HUES64 (cell line): ENCODE measurements around the gene DRD4.

Experiments used
- H3K27ac ChIP-seq: 2 replicates; pipeline ENCODE4 v1.7.0; 2013; ENCODE audit warnings: low read depth, low read length, inconsistent platforms
- H3K27me3 ChIP-seq: 2 replicates; pipeline ENCODE4 v1.6.1; 2013; ENCODE audit warnings: mild to moderate bottlenecking, low read length; ENCODE audit not compliant: insufficient read depth
- H3K36me3 ChIP-seq: 2 replicates; pipeline ENCODE4 v1.6.1; 2013; ENCODE audit warnings: mild to moderate bottlenecking, low read length; ENCODE audit not compliant: insufficient read depth
- H3K4me1 ChIP-seq: 2 replicates; pipeline ENCODE4 v1.6.1; 2013; ENCODE audit warnings: mild to moderate bottlenecking, low read length, moderate library complexity; ENCODE audit not compliant: insufficient read depth
- H3K4me3 ChIP-seq: 2 replicates; pipeline ENCODE4 v1.5.1; 2013; ENCODE audit warnings: mild to moderate bottlenecking, low read length, moderate library complexity
- H3K9ac ChIP-seq: 2 replicates; pipeline ENCODE4 v1.6.1; 2013; ENCODE audit warnings: mild to moderate bottlenecking, low read depth, low read length
- H3K9me3 ChIP-seq: 2 replicates; pipeline ENCODE4 v1.6.1; 2013; ENCODE audit warnings: low read depth, low read length; ENCODE audit not compliant: insufficient read depth
- WGBS: fragments of 150-250, 120-280 bp; methylation state at CpG from one replicate; pipeline ENCODE4 v1.1.7; 2013; ENCODE audit warnings: missing lambda C conversion rate; 5-methylcytosine and 5-hydroxymethylcytosine counted together

Gene DRD4

GRCh38 chr11:598005-598680 lies 38.9 kb upstream of the DRD4 start:
- Histone ChIP-seq H3K27ac (no peak overlapping the region), H3K36me3 (peaks cover 91% of the 10 kb centered on the region), H3K9ac (no peak overlapping the region), H3K9me3 (no peaks in the 10 kb centered on the region), H3K4me3 (no peak overlapping the region), H3K27me3 (no peaks in the 10 kb centered on the region), H3K4me1 (no peaks in the 10 kb centered on the region)
- WGBS = 96% methylated on average over 30 of the region's 30 CpGs

GRCh38 chr11:601573-602245 lies 35.4 kb upstream of the DRD4 start:
- Histone ChIP-seq H3K36me3 (peaks cover 90% of the 10 kb centered on the region), H3K9me3 (no peaks in the 10 kb centered on the region), H3K9ac (no peak overlapping the region), H3K4me1 (no peaks in the 10 kb centered on the region), H3K27ac (no peak overlapping the region), H3K27me3 (no peaks in the 10 kb centered on the region), H3K4me3 (no peak overlapping the region)
- WGBS = 97% methylated on average over 23 of the region's 23 CpGs

GRCh38 chr11:603154-603553 lies 33.9 kb upstream of the DRD4 start:
- 95% methylated on average over 13 of the region's 13 CpGs for WGBS
- H3K9ac ChIP-seq = no peak overlapping the region
- H3K4me1 ChIP-seq = no peaks in the 10 kb centered on the region
- H3K27me3 ChIP-seq = no peaks in the 10 kb centered on the region
- H3K4me3 ChIP-seq = no peak overlapping the region
- H3K27ac ChIP-seq = no peak overlapping the region
- no peaks in the 10 kb centered on the region for H3K9me3 ChIP-seq
- H3K36me3 ChIP-seq = peaks cover 91% of the 10 kb centered on the region

GRCh38 chr11:605286-606129 lies 31.6 kb upstream of the DRD4 start:
- no peak overlapping the region for H3K4me3 ChIP-seq
- H3K36me3 ChIP-seq = peaks cover 93% of the 10 kb centered on the region
- 96% methylated on average over 33 of the region's 33 CpGs for WGBS
- no peaks in the 10 kb centered on the region for H3K9me3 ChIP-seq
- no peaks in the 10 kb centered on the region for H3K4me1 ChIP-seq
- H3K27ac ChIP-seq = no peak overlapping the region
- no peaks in the 10 kb centered on the region for H3K27me3 ChIP-seq
- no peak overlapping the region for H3K9ac ChIP-seq

- Histone ChIP-seq H3K27ac (no peak overlapping the region), H3K4me3 (no peak overlapping the region), H3K9ac (no peak overlapping the region), H3K36me3 (peaks cover 96% of the 10 kb centered on the region), H3K27me3 (no peaks in the 10 kb centered on the region), H3K4me1 (no peaks in the 10 kb centered on the region), H3K9me3 (no peaks in the 10 kb centered on the region)
- WGBS = 95% methylated on average over 19 of the region's 19 CpGs
These were observed 30.8 kb upstream of the DRD4 start for GRCh38 chr11:606245-606644.

- Histone ChIP-seq H3K27me3 (no peaks in the 10 kb centered on the region), H3K36me3 (peaks cover 96% of the 10 kb centered on the region), H3K9ac (no peak overlapping the region), H3K4me3 (no peak overlapping the region), H3K9me3 (no peaks in the 10 kb centered on the region), H3K4me1 (no peaks in the 10 kb centered on the region), H3K27ac (no peak overlapping the region)
- 96% methylated on average over 35 of the region's 35 CpGs for WGBS
These were observed 29.9 kb upstream of the DRD4 start for GRCh38 chr11:607020-607780.

- Histone ChIP-seq H3K9ac (no peak overlapping the region), H3K27me3 (no peaks in the 10 kb centered on the region), H3K4me1 (no peaks in the 10 kb centered on the region), H3K9me3 (no peaks in the 10 kb centered on the region), H3K36me3 (peaks cover 97% of the 10 kb centered on the region), H3K27ac (no peak overlapping the region), H3K4me3 (no peak overlapping the region)
- WGBS = 96% methylated on average over 45 of the region's 45 CpGs
These were observed 29.0 kb upstream of the DRD4 start for GRCh38 chr11:607971-608659.

- Histone ChIP-seq H3K9ac (no peak overlapping the region), H3K4me3 (no peak overlapping the region), H3K27me3 (no peaks in the 10 kb centered on the region), H3K9me3 (no peaks in the 10 kb centered on the region), H3K27ac (no peak overlapping the region), H3K4me1 (no peaks in the 10 kb centered on the region), H3K36me3 (peaks cover 92% of the 10 kb centered on the region)
- WGBS = 96% methylated on average over 28 of the region's 28 CpGs
These were observed 28.2 kb upstream of the DRD4 start for GRCh38 chr11:608791-609251.

- no peak overlapping the region for H3K27ac ChIP-seq
- no peaks in the 10 kb centered on the region for H3K4me1 ChIP-seq
- H3K9me3 ChIP-seq = no peaks in the 10 kb centered on the region
- no peaks in the 10 kb centered on the region for H3K27me3 ChIP-seq
- peaks cover 87% of the 10 kb centered on the region for H3K36me3 ChIP-seq
- no peak overlapping the region for H3K9ac ChIP-seq
- H3K4me3 ChIP-seq = no peak overlapping the region
- 97% methylated on average over 28 of the region's 28 CpGs for WGBS
These were observed 27.7 kb upstream of the DRD4 start for GRCh38 chr11:609341-609811.

GRCh38 chr11:610146-610801 lies 26.8 kb upstream of the DRD4 start:
- Histone ChIP-seq H3K4me3 (no peak overlapping the region), H3K4me1 (no peaks in the 10 kb centered on the region), H3K27ac (no peak overlapping the region), H3K9me3 (no peaks in the 10 kb centered on the region), H3K27me3 (no peaks in the 10 kb centered on the region), H3K36me3 (peaks cover 81% of the 10 kb centered on the region), H3K9ac (no peak overlapping the region)
- WGBS = 97% methylated on average over 17 of the region's 18 CpGs
